Measurements from ENCODE around the gene NRROS. TPM values are rescaled to one million over a fixed set of nuclear protein-coding genes. Genes with fewer than 3 reads are reported as not detected.

Gene NRROS
- total RNA-seq, 1 donor from 2014 or later, result 20.7 TPM

- DNase-seq (ENCODE audit: low spot score), result no peak
Measured at GRCh38 chr3:196677353-196677752, 37.9 kb downstream of the NRROS start.

- no peak for DNase-seq (ENCODE audit: low spot score)
Measured at GRCh38 chr3:196677931-196678330, 38.4 kb downstream of the NRROS start.

- no peak for DNase-seq (ENCODE audit: low spot score)
Measured at GRCh38 chr3:196684548-196685407, 45.3 kb downstream of the NRROS start.

- no peak for DNase-seq (ENCODE audit: low spot score)
Measured at GRCh38 chr3:196686436-196686835, 46.9 kb downstream of the NRROS start.

GRCh38 chr3:196688349-196688748 lies 48.9 kb downstream of the NRROS start:
- DNase-seq (ENCODE audit: low spot score), result no peak

GRCh38 chr3:196689941-196690660 lies 50.6 kb downstream of the NRROS start:
- DNase-seq (ENCODE audit: low spot score), result no peak

- no peak for DNase-seq (ENCODE audit: low spot score)
Measured at GRCh38 chr3:196691386-196691785, 51.9 kb downstream of the NRROS start.

GRCh38 chr3:196694202-196694638 lies 54.7 kb downstream of the NRROS start:
- DNase-seq (ENCODE audit: low spot score), result no peak

GRCh38 chr3:196694941-196695848 lies 55.7 kb downstream of the NRROS start:
- DNase-seq (ENCODE audit: low spot score), result no peak

GRCh38 chr3:196695849-196696226 lies 56.3 kb downstream of the NRROS start:
- DNase-seq (ENCODE audit: low spot score), result no peak

- DNase-seq (ENCODE audit: low spot score), result no peak
Measured at GRCh38 chr3:196697270-196697669, 57.8 kb downstream of the NRROS start.

GRCh38 chr3:196699749-196700148 lies 60.3 kb downstream of the NRROS start:
- no peak for DNase-seq (ENCODE audit: low spot score)

GRCh38 chr3:196700801-196701200 lies 61.3 kb downstream of the NRROS start:
- no peak for DNase-seq (ENCODE audit: low spot score)

- DNase-seq (ENCODE audit: low spot score), result no peak
Measured at GRCh38 chr3:196706327-196706726, 66.8 kb downstream of the NRROS start.

GRCh38 chr3:196706731-196707130 lies 67.2 kb downstream of the NRROS start:
- DNase-seq (ENCODE audit: low spot score), result no peak

GRCh38 chr3:196707566-196707965 lies 68.1 kb downstream of the NRROS start:
- DNase-seq (ENCODE audit: low spot score), result no peak

- DNase-seq (ENCODE audit: low spot score), result no peak
Measured at GRCh38 chr3:196708467-196708866, 69.0 kb downstream of the NRROS start.

Data from mesenteric fat pad (tissue), 1 donor.